Mesendoderm (in vitro differentiated cells): ENCODE data around the gene TUT4.

Experiments
- DNase-seq: peaks from one replicate; pipeline ENCODE4 v3.0.0; 2013
- H2AK5ac ChIP-seq: 2 replicates; pipeline ENCODE4 v1.6.1; 2013; ENCODE audit warnings: low read length, inconsistent platforms
- H2BK120ac ChIP-seq: 2 replicates; pipeline ENCODE4 v1.6.1; 2013; ENCODE audit warnings: low read depth, mild to moderate bottlenecking, low read length, moderate library complexity, mixed read lengths
- H2BK15ac ChIP-seq: replicated peaks from 2 replicates; pipeline ENCODE4 v1.6.1; 2013; ENCODE audit warnings: low read depth, mild to moderate bottlenecking, moderate library complexity
- H2BK5ac ChIP-seq: 2 replicates; pipeline ENCODE4 v1.6.1; 2013; ENCODE audit warnings: low read length, inconsistent platforms
- H3K18ac ChIP-seq: 2 replicates; pipeline ENCODE4 v1.6.1; 2013; ENCODE audit warnings: mild to moderate bottlenecking, low read length, mixed read lengths
- H3K23ac ChIP-seq: one replicate; pipeline ENCODE4 v1.6.1; 2013; ENCODE audit warnings: low read length
- H3K27ac ChIP-seq: 2 replicates; pipeline ENCODE4 v1.5.1; 2013; ENCODE audit warnings: low read depth, mild to moderate bottlenecking, inconsistent platforms, low read length, moderate library complexity
- H3K27me3 ChIP-seq: 2 replicates; pipeline ENCODE4 v1.6.1; 2013; ENCODE audit warnings: low read length, control low read depth, mild to moderate bottlenecking, inconsistent platforms; ENCODE audit not compliant: insufficient read depth, poor library complexity
- H3K36me3 ChIP-seq: 2 replicates; pipeline ENCODE4 v1.6.1; 2013; ENCODE audit warnings: low read length, inconsistent platforms; ENCODE audit not compliant: control insufficient read depth, insufficient read depth
- H3K4ac ChIP-seq: one replicate; pipeline ENCODE4 v1.6.1; 2013; ENCODE audit warnings: low read depth, mild to moderate bottlenecking, low read length, moderate library complexity
- H3K4me1 ChIP-seq: 2 replicates; pipeline ENCODE4 v1.6.1; 2013; ENCODE audit warnings: low read depth, low read length, inconsistent platforms; ENCODE audit not compliant: control insufficient read depth
- H3K4me2 ChIP-seq: 2 replicates; pipeline ENCODE4 v1.6.1; 2013; ENCODE audit warnings: low read length
- H3K4me3 ChIP-seq: 2 replicates; pipeline ENCODE4 v1.5.1; 2013; ENCODE audit warnings: mild to moderate bottlenecking, low read length
- H3K56ac ChIP-seq: one replicate; pipeline ENCODE4 v1.6.1; 2013; ENCODE audit warnings: low read length
- H3K79me1 ChIP-seq: 2 replicates; pipeline ENCODE4 v1.6.1; 2013; ENCODE audit warnings: low read length, inconsistent platforms
- H3K79me2 ChIP-seq: 2 replicates; pipeline ENCODE4 v1.6.1; 2013; ENCODE audit warnings: mild to moderate bottlenecking, low read length; ENCODE audit not compliant: control insufficient read depth, insufficient read depth
- H3K9ac ChIP-seq: 2 replicates; pipeline ENCODE4 v1.6.1; 2013; ENCODE audit warnings: low read length, inconsistent platforms
- H4K5ac ChIP-seq: one replicate; pipeline ENCODE4 v1.6.1; 2013; ENCODE audit warnings: low read length
- H4K8ac ChIP-seq: one replicate; pipeline ENCODE4 v1.6.1; 2013; ENCODE audit warnings: low read depth, mild to moderate bottlenecking, control low read depth, low read length, moderate library complexity
- WGBS: extraction: QIAGEN DNeasy Blood & Tissue Kit; methylation state at CpG from one replicate; pipeline ENCODE4 v1.1.7; 2013; ENCODE audit warnings: low lambda C conversion rate, missing lambda C conversion rate; ENCODE audit not compliant: insufficient coverage; ENCODE audit errors: extremely low coverage; 5-methylcytosine and 5-hydroxymethylcytosine counted together

Gene TUT4

DNA sequence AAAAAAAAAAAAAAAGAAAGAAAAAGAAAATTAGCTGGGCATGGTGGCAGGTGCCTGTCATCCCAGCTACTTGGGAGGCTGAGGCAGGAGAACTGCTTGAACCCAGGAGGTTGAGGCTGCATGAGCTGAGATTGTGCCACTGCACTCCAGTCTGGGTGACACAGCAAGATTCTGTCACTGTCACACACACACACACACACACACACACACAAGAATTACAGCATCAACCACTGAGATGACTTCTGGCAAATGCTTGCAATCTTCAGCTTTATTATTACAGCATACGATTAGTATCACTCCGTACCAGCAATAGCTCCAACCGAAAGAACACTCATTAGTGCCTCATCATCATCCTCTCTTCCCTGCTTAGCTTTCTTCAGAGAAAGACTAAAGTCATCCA, 153.3 kb downstream of the TUT4 start:
- no peak overlapping the region for H3K27ac ChIP-seq
- peaks cover 22% of the 10 kb centered on the region for H3K79me1 ChIP-seq
- H4K8ac ChIP-seq = no peak overlapping the region
- H3K36me3 ChIP-seq = peaks cover 13% of the 10 kb centered on the region
- no peak overlapping the region for H3K56ac ChIP-seq
- no peak for DNase-seq
- H3K4ac ChIP-seq = no peak overlapping the region
- H2AK5ac ChIP-seq = no peak overlapping the region
- no peak overlapping the region for H3K4me3 ChIP-seq
- WGBS = no CpG with 5 or more reads among the region's 3 CpGs
- H3K23ac ChIP-seq = no peak overlapping the region
- no peak overlapping the region for H3K18ac ChIP-seq
- H2BK120ac ChIP-seq = no peak overlapping the region
- H4K5ac ChIP-seq = no peak overlapping the region
- no peak overlapping the region for H3K4me2 ChIP-seq
- H2BK5ac ChIP-seq = no peak overlapping the region
- no peak overlapping the region for H3K9ac ChIP-seq
- no peak overlapping the region for H2BK15ac ChIP-seq
- peaks cover 3% of the 10 kb centered on the region for H3K4me1 ChIP-seq
- H3K79me2 ChIP-seq = peaks cover 32% of the 10 kb centered on the region
- no peaks in the 10 kb centered on the region for H3K27me3 ChIP-seq

DNA sequence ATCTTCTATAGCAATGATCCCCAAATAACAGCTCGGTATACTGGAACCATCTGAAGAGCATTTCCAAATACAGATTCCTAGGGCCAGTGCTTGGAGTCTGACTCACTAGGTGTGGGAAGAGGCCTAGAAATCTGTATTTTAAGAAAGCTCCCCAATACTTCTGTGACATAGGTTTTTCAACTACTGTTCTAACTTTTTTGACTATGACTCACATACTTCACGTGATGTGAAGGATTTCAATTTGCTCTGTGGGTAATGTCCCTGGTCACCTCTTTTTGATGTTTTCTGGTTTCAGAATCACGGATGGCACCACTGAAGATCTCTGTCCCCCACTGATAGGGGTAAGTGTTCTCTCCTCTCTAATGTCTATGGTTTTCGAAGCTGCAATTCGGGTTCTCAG, 159.7 kb downstream of the TUT4 start:
- no peak for DNase-seq
- no peak overlapping the region for H3K23ac ChIP-seq
- H3K79me1 ChIP-seq = peaks cover 6% of the 10 kb centered on the region
- H2BK120ac ChIP-seq = no peak overlapping the region
- peaks cover 2% of the 10 kb centered on the region for H3K4me1 ChIP-seq
- H2BK15ac ChIP-seq = no peak overlapping the region
- H3K79me2 ChIP-seq = no peaks in the 10 kb centered on the region
- WGBS = no CpG with 5 or more reads among the region's 5 CpGs
- no peak overlapping the region for H2BK5ac ChIP-seq
- no peak overlapping the region for H3K27ac ChIP-seq
- no peak overlapping the region for H4K8ac ChIP-seq
- H3K18ac ChIP-seq = no peak overlapping the region
- H3K4me3 ChIP-seq = no peak overlapping the region
- no peak overlapping the region for H3K56ac ChIP-seq
- H2AK5ac ChIP-seq = no peak overlapping the region
- no peak overlapping the region for H3K4ac ChIP-seq
- H3K9ac ChIP-seq = no peak overlapping the region
- H4K5ac ChIP-seq = no peak overlapping the region
- H3K36me3 ChIP-seq = peaks cover 14% of the 10 kb centered on the region
- no peaks in the 10 kb centered on the region for H3K27me3 ChIP-seq
- H3K4me2 ChIP-seq = no peak overlapping the region

DNA sequence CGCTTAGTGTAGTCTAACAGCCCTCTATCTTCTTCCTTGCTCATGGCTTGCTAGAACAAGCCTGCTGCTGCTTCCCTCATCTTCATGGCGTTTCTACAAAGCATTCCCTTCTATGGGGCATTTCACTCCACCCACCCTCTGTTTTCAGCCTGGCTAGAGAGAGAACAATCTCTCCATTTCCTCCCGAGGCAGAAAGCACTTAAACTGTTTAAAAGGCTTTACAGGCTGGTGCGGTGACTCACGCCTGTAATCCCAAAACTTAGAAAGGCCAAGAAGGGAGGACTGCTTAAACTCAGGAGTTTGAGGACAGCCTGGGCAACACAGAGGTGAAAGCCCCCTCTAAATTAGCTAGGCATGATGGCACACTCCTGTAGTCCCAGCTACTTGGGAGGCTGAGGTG, 166.4 kb downstream of the TUT4 start:
- H3K4ac ChIP-seq = no peak overlapping the region

DNA sequence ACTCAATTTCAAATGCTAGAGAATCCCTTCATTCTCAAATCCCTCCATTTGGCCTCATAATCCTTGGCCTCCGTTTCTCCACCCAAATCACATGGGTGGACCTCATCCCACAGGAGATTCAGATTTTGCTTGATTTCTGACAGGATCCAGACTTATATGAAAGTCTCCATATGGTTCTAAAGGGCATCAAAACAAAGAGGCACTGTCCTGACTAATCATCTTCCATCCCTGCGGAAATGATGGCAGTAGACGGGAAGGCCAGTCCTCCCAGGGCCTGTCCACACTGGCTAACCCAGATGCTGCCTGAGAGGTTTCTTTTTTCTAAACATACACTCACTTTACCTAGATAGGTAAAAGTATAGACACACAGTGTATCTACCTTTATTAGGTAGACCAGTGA, 167.5 kb downstream of the TUT4 start:
- H2BK120ac ChIP-seq = no peak overlapping the region
- no peak overlapping the region for H3K4me3 ChIP-seq
- no peak overlapping the region for H2BK15ac ChIP-seq
- H3K79me1 ChIP-seq = no peaks in the 10 kb centered on the region
- H2BK5ac ChIP-seq = no peak overlapping the region
- no peak overlapping the region for H3K56ac ChIP-seq
- H3K27ac ChIP-seq = no peak overlapping the region
- H3K27me3 ChIP-seq = no peaks in the 10 kb centered on the region
- no peaks in the 10 kb centered on the region for H3K4me1 ChIP-seq
- peaks cover 35% of the 10 kb centered on the region for H3K36me3 ChIP-seq
- H3K4me2 ChIP-seq = no peak overlapping the region
- H3K23ac ChIP-seq = no peak overlapping the region
- no peak for DNase-seq
- no peak overlapping the region for H3K18ac ChIP-seq
- no peaks in the 10 kb centered on the region for H3K79me2 ChIP-seq
- H3K4ac ChIP-seq = no peak overlapping the region
- H3K9ac ChIP-seq = no peak overlapping the region
- no peak overlapping the region for H4K8ac ChIP-seq
- no peak overlapping the region for H2AK5ac ChIP-seq
- no peak overlapping the region for H4K5ac ChIP-seq
- WGBS = no CpG with 5 or more reads among the region's 3 CpGs

More for the DNA sequence above, 166.4 kb downstream of the TUT4 start:
- peaks cover 31% of the 10 kb centered on the region for H3K36me3 ChIP-seq
- H3K56ac ChIP-seq = no peak overlapping the region
- no peak overlapping the region for H2BK15ac ChIP-seq
- H2AK5ac ChIP-seq = no peak overlapping the region
- no CpG with 5 or more reads among the region's 5 CpGs for WGBS
- no peak overlapping the region for H4K5ac ChIP-seq
- H3K27me3 ChIP-seq = no peaks in the 10 kb centered on the region
- no peak overlapping the region for H4K8ac ChIP-seq
- H3K79me2 ChIP-seq = no peaks in the 10 kb centered on the region
- H3K23ac ChIP-seq = no peak overlapping the region
- H3K79me1 ChIP-seq = no peaks in the 10 kb centered on the region
- DNase-seq = no peak
- no peaks in the 10 kb centered on the region for H3K4me1 ChIP-seq
- H2BK120ac ChIP-seq = no peak overlapping the region
- H3K18ac ChIP-seq = no peak overlapping the region
- no peak overlapping the region for H3K27ac ChIP-seq
- H2BK5ac ChIP-seq = no peak overlapping the region
- no peak overlapping the region for H3K4me3 ChIP-seq
- no peak overlapping the region for H3K9ac ChIP-seq
- no peak overlapping the region for H3K4me2 ChIP-seq
